Measurements from ENCODE around the gene TSPAN13.

TSPAN13 gene

GRCh38 chr7:16755397-16755796, 1.8 kb downstream of the TSPAN13 start:
- Histone ChIP-seq H3K9me2 (replicated peaks; ENCODE audit: insufficient read depth, low read length) (no peaks in the 10 kb centered on the region), H3F3A (ENCODE audit: insufficient read depth, low read length) (no peaks in the 10 kb centered on the region), H3K27me3 (replicated peaks; ENCODE audit: insufficient read depth, low read length) (no peaks in the 10 kb centered on the region), H3K4me2 (ENCODE audit: low read depth, low read length) (no peak overlapping the region), H3K79me2 (ENCODE audit: low read length) (no peaks in the 10 kb centered on the region), H3K9me3 (replicated peaks; ENCODE audit: insufficient read depth, low read length) (no peaks in the 10 kb centered on the region), H2AFZ (ENCODE audit: low read length) (no peak overlapping the region), H3K4me3 (ENCODE audit: low read length) (no peak overlapping the region), H3K27ac (ENCODE audit: low read length) (no peak overlapping the region), H3K36me3 (replicated peaks; ENCODE audit: insufficient read depth, low read length) (no peaks in the 10 kb centered on the region), H3K9ac (ENCODE audit: low read length) (no peak overlapping the region), H4K20me1 (ENCODE audit: insufficient read depth, low read length) (no peaks in the 10 kb centered on the region), H3K4me1 (ENCODE audit: low read length) (no peaks in the 10 kb centered on the region)
- no peak for TF ChIP-seq EZH2phosphoT487 (IDR thresholded peaks at IDR 0.05; ENCODE audit: low read length)
- no peak for TF ChIP-seq EZH2 (optimal IDR thresholded peaks at IDR 0.05; ENCODE audit: low read depth, low read length)
- no peak for TF ChIP-seq CTCF (IDR thresholded peaks at IDR 0.05; ENCODE audit: low read length)
- DNase-seq, result no peak

GRCh38 chr7:16758036-16758435, 4.5 kb downstream of the TSPAN13 start:
- Histone ChIP-seq H3K79me2 (ENCODE audit: low read length) (no peaks in the 10 kb centered on the region), H3K9ac (ENCODE audit: low read length) (no peak overlapping the region), H3K4me1 (ENCODE audit: low read length) (no peaks in the 10 kb centered on the region), H3K9me2 (replicated peaks; ENCODE audit: insufficient read depth, low read length) (no peaks in the 10 kb centered on the region), H3K9me3 (replicated peaks; ENCODE audit: insufficient read depth, low read length) (no peaks in the 10 kb centered on the region), H3K4me3 (ENCODE audit: low read length) (no peak overlapping the region), H2AFZ (ENCODE audit: low read length) (no peak overlapping the region), H3K36me3 (replicated peaks; ENCODE audit: insufficient read depth, low read length) (no peaks in the 10 kb centered on the region), H3K27me3 (replicated peaks; ENCODE audit: insufficient read depth, low read length) (no peaks in the 10 kb centered on the region), H3F3A (ENCODE audit: insufficient read depth, low read length) (no peaks in the 10 kb centered on the region), H3K4me2 (ENCODE audit: low read depth, low read length) (no peak overlapping the region), H4K20me1 (ENCODE audit: insufficient read depth, low read length) (no peaks in the 10 kb centered on the region), H3K27ac (ENCODE audit: low read length) (no peak overlapping the region)
- DNase-seq, result no peak
- TF ChIP-seq EZH2 (optimal IDR thresholded peaks at IDR 0.05; ENCODE audit: low read depth, low read length), result no peak
- no peak for TF ChIP-seq EZH2phosphoT487 (IDR thresholded peaks at IDR 0.05; ENCODE audit: low read length)
- no peak for TF ChIP-seq CTCF (IDR thresholded peaks at IDR 0.05; ENCODE audit: low read length)

- Histone ChIP-seq H3K9me2 (replicated peaks; ENCODE audit: insufficient read depth, low read length) (no peaks in the 10 kb centered on the region), H2AFZ (ENCODE audit: low read length) (no peak overlapping the region), H3F3A (ENCODE audit: insufficient read depth, low read length) (no peaks in the 10 kb centered on the region), H3K4me3 (ENCODE audit: low read length) (no peak overlapping the region), H3K27me3 (replicated peaks; ENCODE audit: insufficient read depth, low read length) (no peaks in the 10 kb centered on the region), H3K79me2 (ENCODE audit: low read length) (no peaks in the 10 kb centered on the region), H3K9me3 (replicated peaks; ENCODE audit: insufficient read depth, low read length) (no peaks in the 10 kb centered on the region), H3K36me3 (replicated peaks; ENCODE audit: insufficient read depth, low read length) (no peaks in the 10 kb centered on the region), H3K4me1 (ENCODE audit: low read length) (no peaks in the 10 kb centered on the region), H4K20me1 (ENCODE audit: insufficient read depth, low read length) (no peaks in the 10 kb centered on the region), H3K27ac (ENCODE audit: low read length) (no peak overlapping the region), H3K4me2 (ENCODE audit: low read depth, low read length) (no peak overlapping the region), H3K9ac (ENCODE audit: low read length) (no peak overlapping the region)
- no peak for DNase-seq
- no peak for TF ChIP-seq EZH2 (optimal IDR thresholded peaks at IDR 0.05; ENCODE audit: low read depth, low read length)
- TF ChIP-seq CTCF (IDR thresholded peaks at IDR 0.05; ENCODE audit: low read length), result no peak
- TF ChIP-seq EZH2phosphoT487 (IDR thresholded peaks at IDR 0.05; ENCODE audit: low read length), result no peak
These were observed 5.4 kb downstream of the TSPAN13 start for GRCh38 chr7:16758631-16759611.

Data from MM.1S (cell line).